ENCODE results near the gene ILF3.

DNA sequence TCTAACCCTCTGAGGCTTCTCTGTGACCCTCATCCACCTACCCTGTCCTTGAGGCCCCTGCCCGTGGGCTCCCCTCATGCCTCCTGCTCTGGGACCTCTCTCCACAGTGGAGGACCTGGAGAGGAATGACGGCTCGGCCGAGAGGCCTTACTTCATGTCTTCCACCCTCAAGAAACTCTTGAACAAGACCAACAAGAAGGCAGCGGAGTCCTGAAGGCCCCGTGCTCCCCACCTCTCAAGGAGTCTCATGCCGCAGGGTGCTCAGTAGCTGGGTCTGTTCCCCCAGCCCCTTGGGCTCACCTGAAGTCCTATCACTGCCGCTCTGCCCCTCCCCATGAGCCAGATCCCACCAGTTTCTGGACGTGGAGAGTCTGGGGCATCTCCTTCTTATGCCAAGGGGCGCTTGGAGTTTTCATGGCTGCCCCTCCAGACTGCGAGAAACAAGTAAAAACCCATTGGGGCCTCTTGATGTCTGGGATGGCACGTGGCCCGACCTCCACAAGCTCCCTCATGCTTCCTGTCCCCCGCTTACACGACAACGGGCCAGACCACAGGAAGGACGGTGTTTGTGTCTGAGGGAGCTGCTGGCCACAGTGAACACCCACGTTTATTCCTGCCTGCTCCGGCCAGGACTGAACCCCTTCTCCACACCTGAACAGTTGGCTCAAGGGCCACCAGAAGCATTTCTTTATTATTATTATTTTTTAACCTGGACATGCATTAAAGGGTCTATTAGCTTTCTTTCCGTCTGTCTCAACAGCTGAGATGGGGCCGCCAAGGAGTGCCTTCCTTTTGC lies 10.8 kb upstream of the ILF3 start:
- TF ChIP-seq CTCF (IDR thresholded peaks at IDR 0.05): no peak
- no peak for TF ChIP-seq POLR2A (IDR thresholded peaks at IDR 0.05)

All from suprapubic skin (tissue), 3 donors.